NCI-H1105 treated with DMSO at 0.1 percent for 48 hours (cell line): ENCODE measurements around the gene VPS37B.
"Not testable (repeated sequence)": the region's sequence is repeated elsewhere in the genome, so short reads cannot be mapped to it uniquely, and the experiment has no call there.

Experiments
- DNase-seq: peaks from one replicate; lab custom pipeline; 2025; lab: John Stamatoyannopoulos, UW

VPS37B gene

DNA sequence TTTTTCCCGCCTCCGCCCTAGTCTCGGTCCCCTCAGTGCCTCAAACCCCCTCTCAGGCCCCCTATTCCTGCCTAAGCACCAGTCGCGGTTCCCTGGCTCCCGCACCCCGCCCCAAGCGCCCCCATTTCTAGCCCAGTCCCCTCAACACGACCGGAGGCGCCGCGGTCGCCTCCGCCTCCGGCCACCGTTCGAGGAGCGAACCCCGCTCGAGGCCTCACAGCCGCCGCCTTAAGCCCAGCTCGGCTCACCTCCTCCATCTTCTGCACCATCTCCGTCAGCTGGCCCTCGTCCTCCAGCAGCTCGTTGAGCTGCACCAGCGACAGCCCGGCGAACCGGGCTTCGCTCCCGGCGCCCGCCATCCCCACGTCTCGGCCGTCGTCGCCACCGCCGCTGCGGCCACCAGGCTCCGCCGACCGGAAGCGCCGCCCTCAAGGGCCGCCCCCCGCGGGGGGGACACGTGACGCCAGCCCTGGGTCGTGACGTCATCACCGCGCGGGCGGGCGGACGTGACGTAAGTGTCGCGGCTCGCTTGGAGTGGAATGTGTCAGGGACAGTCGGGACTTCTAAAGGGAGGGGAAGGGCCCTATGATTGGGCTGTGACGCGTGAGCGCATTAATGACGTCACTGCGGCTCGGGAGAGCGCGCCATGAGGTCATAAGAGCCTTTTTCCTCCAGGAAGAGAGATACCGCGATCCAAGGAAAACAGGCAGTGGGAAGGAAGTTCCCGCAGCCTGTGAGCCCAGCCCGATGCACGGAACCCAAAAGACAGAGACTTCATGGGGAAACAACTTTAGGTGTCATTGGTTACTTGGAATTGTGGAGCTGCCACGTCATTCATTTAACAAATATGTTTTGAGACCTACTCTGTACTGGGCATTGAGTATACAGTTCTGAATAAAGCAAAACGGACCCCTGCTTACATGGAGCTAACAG is at the start of gene VPS37B:
VPS37B (minus strand) TSS at position 421 of the 933 bp plus-strand sequence; CDS start at position 359, 62 bp downstream.
- peak; percentile 50 for DNase-seq

DNA sequence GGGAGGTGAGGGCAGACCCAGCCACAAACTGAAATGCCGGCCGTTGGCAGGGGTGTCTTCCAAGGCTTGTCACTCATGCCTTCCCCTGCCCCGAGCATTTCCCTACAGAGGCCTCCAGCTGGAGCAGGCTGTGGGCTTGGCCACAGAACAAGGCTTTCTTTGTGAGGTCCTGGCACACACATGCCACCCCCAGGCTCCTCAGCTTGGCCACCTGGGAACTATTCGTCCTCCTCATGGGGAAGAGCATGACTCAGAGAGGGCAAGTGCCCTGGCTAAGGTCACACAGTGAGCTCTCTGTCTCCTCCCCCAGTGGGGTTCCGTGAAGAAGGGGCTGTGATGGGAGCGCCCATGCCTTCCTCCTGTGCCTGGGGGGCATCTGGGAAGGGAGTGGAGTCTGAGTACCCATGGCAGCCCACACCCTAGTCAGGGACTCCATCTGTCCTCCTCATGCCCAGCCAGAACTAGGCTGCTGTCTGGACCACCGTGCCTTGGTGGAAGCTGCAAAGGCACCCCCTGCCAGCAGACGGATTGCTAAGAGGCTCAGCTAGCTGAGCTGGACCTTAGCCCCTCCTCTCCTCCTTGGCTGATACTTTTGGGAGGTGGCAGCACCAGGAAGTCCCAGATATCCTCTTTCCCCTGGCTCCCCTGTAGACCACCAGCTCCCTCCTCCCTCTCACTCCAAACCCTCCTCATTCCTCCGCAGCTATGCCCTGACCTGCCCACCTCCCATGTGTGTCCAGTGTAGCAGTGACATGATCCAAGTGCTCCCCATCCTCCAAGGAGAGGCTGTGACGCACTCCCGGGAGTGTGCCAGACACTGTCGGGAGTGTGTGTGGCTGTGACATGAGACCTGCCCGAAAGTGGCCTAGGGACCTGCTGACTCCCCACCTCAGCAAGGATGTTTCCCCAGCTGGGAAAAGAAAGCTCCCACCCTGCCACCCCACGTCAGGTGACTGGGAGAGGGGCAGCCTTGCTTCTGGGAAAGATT is 49.0 kb upstream of the VPS37B start:
- DNase-seq = no peak

GRCh38 chr12:122943196-122943595 is 47.3 kb upstream of the VPS37B start:
- DNase-seq = no peak

DNA sequence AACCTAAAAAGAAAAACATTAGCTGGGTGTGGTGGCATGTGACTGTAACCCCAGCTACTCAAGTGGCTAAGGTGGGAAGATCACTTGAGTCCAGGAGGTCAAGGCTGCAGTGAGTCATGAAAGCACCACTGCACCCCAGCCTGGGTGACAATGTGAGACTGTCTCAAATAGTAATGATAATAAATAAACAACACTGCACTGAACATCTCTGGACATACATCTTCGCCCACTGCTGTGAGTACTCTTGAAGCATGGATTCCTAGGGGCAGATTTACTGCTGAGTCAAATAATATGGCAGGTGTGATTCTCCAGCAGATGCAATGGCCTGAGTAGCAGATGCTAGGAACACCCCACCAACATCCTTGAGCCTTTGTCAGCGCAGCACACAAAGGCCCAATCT is 46.7 kb upstream of the VPS37B start:
- no peak for DNase-seq

DNA sequence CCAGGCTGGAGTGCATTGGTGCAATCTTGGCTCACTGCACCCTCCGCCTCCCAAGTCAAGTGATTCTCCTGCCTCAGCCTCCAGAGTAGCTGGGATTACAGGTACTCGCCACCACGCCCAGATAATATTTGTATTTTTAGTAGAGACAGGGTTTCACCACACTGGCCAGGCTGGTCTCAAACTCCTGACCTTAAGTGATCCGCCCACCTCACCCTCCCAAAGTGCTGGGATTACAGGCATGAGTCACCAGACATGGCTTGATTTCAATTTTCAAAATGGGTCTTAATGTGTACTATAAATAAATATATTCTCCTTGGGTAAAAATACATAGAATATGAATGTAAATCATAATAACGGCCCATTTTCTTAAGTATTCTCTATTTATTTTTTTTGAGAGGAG is 45.4 kb upstream of the VPS37B start:
- DNase-seq = not testable (repeated sequence)

- no peak for DNase-seq
Observed at GRCh38 chr12:122939125-122939524, 43.2 kb upstream of the VPS37B start.

DNA sequence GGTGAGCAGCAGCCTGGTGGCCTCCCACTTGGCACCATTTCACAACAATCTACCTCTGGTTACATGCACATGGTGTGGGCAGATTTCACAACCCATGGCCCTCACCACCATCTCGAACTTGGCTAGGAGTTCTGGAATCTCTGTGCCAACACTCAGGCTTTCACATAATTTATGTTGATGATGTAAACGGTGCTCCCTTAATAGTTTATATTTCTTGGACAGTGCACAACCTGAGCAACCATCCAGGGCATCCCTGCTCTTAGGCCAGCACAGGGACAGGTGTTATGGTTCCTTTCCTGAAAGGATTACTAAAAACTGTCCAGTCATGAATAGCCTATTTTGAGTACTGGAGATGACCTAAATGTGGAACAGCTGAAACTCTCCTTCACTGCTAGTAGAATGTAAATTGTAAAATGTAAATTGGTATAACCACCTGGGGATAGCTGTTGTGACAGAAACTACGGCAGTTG is 41.7 kb upstream of the VPS37B start:
- DNase-seq = no peak

DNA sequence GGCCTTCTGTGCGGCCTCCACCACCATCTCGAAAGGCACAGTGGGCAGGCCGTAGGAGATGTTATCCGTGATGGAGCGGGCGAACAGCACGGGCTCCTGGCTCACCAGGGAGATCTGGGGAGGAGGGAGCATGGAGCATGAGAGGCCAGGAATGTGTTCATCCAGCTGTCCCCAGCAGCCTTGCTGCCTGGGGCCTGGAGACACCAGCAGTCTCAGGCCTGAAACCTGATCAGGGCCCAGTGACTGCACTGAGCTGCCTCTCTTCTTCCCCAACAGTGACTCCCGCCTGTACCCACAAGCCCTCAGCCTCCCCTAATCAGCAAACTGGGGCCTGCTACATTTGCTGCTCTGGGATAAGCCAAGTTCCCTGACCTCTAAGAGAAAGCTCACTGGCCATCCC is 39.4 kb upstream of the VPS37B start:
- DNase-seq = no peak

DNA sequence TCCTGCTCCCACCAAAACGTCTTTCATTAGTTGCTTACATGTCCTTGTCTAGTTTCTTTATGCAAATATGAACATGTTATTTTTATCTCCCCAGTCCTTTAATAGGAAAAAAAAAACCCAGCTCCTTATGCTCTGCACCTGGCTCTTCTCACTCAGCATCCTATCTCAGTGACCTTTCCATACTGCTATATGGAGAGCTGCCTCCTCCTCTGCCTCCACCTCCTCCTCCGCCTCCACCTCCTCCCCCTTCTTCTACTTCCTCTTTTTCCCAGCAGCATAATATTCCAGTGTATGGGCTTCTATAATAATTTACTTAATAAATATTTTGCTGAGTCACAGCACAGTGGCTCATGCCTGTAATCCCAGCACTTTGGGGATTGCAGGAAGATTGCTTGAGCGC is 38.8 kb upstream of the VPS37B start:
- DNase-seq = no peak

GRCh38 chr12:122932207-122932606 is 36.3 kb upstream of the VPS37B start:
- DNase-seq = no peak

GRCh38 chr12:122929812-122930211 is 33.9 kb upstream of the VPS37B start:
- DNase-seq = no peak

GRCh38 chr12:122929148-122929538 is 33.2 kb upstream of the VPS37B start:
- no peak for DNase-seq

DNA sequence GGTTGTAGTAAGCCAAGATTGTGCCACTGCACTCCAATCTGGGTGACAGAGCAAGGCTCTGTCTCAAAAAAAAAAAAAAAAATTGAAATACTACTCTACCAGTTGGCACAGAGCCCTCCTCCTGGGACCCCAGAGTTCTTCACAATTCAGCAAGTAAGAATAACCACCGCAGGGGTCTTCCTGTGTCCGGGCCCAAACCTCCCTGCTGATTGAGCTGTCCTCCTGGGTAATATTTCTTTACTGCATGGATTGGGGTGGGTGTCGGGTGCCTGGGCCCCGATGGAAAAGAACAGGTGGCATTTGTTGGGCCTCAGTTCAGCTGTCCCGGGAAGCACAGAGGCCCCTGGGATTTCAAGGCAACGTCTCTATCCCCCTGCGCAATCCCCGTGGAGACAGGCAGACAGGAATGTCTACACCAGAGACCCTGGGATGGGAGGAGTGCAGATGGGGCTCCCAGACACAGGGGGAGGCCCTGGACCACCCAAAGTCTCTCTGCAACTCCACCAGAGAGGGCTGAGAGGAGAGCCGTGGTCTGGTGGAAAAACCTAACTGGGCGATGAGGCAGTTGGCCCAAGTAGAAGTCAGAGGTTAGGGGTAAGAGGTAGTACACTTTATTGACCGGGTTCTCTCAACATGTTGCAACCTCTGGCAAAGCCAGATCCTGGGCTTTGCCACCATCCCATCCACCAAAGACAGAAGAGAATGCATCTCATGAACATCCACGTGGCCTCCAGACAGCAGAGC is 32.7 kb upstream of the VPS37B start:
- no peak for DNase-seq

- no peak for DNase-seq
Observed at GRCh38 chr12:122927756-122928403, 32.0 kb upstream of the VPS37B start.

- no peak for DNase-seq
Observed at GRCh38 chr12:122921917-122922316, 26.0 kb upstream of the VPS37B start.

DNA sequence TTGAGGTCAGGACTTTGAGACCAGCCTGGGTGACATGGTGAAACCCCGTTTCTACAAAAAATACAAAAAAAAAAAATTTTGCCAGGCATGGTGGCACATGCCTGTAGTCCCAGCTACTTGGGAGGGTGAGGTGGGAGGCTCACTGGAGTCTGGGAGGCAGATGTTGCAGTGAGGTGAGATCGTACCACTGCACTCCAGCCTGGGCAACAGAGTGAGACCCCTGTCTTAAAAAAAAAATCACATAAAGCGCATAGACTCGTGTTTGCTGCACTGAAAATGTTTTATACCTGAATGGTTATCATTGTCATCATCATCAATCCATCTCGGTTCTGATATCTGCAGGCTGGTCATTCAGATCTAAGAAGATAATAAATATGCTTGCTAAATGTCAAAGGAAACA is 24.8 kb upstream of the VPS37B start:
- DNase-seq = no peak

GRCh38 chr12:122918827-122919226 is 22.9 kb upstream of the VPS37B start:
- DNase-seq = no peak

GRCh38 chr12:122917507-122918121 is 21.7 kb upstream of the VPS37B start:
- DNase-seq = no peak

- peak; percentile 18 for DNase-seq
Observed at GRCh38 chr12:122909442-122910288, 13.7 kb upstream of the VPS37B start.

DNA sequence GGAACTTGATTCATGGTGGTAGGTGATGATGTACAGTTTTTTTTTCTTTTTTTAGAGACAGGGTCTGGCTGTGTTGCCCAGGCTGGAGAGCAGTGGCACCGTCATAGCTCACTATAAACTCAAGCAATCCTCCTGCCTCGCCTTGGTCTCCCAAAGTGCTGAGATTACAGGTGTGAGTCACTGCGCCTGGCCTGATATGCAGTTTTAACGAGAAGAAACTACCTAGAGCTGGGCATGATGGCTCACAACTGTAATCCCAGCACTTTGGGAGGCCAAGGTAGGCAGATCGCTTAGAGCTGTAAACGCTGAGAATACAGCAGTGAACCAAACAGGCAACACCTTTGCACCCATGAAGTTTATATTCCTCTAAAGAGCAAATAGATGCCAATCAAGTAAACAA is 13.0 kb upstream of the VPS37B start:
- no peak for DNase-seq
